HG02870 (cell line): ENCODE results near the gene ACACB.

Experiments
- ATAC-seq: cut with Tn5 transposase; IDR thresholded peaks from one replicate; pipeline ENCODE4 v1.9.1; 2021; ENCODE audit warnings: mild to moderate bottlenecking, moderate library complexity; ENCODE audit not compliant: unreplicated experiment

The ACACB gene

DNA sequence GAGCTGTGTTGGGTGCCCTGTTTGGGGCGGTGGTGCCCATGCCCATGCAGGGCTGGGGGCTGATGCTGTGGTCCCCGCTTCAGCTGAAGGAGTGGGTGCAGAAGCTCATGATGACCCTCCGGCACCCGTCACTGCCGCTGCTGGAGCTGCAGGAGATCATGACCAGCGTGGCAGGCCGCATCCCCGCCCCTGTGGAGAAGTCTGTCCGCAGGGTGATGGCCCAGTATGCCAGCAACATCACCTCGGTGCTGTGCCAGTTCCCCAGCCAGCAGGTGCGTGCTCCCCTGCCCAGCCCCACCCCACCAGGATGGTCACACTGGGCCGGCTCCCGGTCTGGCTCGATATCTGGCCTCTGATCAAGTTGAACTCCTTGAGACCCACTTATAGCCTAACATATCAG, 92.7 kb downstream of the ACACB start:
- ATAC-seq: no peak

DNA sequence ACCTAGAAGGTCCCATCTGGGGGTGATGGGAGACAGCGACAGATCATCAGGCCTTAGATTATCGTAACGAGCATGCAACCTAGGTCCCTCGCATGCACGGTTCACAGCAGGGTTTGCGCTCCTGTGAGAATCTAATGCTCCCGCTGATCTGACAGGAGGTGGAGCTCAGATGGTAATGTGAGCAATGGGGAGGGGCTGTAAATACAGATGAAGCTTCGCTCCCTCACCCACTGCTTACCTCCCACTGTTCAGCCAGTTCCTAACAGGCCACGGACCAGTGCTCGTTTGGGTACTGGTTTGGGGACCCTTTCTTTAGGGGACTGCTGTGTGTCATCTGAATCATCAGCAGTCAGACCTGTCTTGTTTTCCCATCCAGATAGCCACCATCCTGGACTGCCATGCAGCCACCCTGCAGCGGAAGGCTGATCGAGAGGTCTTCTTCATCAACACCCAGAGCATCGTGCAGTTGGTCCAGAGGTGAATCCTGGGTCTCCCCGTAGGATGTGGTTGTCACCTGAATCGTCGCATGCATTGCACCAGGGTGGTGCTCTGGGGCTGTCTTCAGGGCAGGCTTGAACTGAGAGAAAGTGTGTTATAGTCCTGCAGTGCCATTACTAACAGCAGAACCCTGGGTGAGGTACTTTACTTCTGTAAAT, 96.2 kb downstream of the ACACB start:
- no peak for ATAC-seq

DNA sequence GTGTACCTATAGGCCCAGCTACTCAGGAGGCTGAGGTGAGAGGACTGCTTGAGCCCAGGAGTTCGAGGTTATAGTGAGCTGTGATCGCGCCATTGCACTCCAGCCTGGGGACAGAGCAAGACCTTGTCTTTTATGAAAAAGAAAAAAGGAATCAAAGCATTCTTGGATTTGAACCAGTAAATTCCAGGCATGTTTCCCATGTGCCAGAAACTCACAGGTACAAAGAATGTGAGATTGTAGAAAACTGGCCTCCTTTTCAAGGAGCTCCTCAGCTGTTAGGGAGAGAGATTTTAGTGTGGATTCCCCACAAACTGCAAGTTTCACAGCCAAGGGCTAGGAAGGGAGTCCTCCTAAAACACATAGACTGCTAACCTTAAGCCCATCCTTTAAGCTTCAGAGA, 97.7 kb downstream of the ACACB start:
- ATAC-seq: no peak

DNA sequence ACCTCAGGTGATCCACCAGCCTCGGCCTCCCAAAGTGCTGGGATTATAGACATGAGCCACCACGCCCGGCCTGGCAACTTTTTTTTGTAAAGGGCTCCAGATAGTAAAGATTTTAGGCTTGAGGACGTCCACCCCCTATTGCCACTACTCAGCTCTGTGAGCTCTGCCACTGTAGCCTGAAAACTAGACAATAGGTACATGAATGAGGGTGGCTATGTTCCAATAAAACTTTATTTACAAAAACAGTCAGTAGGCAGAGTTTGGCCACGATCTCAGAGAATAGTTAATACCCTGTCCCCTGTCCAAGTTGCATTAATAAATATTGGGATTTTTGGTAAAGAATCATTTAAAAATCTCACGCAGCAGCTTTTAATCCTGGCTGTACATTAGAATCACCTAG, 102.6 kb downstream of the ACACB start:
- no peak for ATAC-seq

DNA sequence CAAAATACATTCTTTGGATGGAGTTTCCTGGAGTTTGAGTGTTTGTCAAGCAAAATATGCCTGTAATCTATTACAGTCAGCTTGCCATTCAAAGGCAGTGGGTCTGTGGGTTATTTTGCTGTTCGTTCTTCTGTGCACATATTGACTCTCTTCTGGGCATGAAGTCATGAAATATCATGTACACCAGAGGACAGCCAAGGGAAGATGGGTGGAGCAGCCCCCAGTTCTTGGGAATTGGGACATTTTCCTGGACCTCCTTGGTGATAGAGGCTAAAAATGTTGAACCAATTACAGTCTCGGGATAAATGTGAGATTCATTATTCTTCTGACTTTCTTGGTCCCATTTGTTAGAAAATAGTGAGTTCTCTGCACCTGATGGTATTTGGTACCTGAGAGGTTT, 103.6 kb downstream of the ACACB start:
- ATAC-seq: no peak

DNA sequence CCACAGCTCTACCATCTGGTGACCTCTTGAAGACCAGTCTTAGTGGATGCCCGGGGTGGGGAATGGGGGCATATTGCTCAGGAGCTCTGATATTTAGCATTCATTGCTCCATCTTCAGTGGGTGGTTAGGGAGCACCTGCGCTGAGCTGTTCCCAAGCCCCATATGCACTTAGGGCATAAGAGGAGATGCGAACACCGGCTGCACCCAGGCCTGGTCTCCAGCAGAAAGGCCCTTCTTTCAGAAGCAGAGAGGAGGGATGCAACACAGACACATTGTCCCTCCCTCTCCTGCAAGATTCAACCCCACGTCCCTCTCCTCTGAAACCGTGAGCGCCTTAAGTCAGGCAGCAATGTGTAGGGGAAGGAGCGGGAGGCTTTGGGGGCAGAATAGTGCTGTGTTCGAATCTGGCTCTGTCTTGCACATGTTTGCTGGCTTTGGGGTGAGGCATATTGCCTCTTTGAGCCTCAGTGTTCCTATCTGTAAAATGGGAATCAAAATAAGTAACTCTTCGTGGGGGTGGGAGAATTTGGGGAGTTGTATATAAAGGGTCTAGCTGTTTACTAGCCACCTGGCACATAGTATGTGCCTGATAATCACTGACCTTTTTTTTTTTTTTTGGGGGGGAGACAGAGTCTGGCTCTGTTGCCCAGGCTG, 105.0 kb downstream of the ACACB start:
- ATAC-seq: no peak

DNA sequence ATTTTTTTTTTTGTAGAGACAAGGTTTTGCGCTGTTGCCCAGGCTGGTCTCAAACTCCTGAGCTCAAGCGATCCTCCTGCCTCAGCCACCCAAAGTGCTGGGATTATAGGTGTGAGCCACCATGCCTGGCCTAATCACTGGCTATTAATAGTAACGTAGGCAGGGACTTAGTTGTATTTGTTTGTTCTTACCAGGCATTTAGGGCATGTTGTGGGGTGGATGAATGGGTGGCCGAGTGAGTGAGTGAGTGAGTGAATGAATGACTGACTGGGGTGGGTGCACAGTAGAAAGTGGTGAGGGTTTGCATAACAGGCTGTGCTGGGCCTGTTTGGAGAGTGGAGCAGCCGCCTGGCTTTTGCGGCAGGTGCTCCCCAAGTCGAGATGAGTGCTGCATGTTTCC, 105.7 kb downstream of the ACACB start:
- no peak for ATAC-seq

DNA sequence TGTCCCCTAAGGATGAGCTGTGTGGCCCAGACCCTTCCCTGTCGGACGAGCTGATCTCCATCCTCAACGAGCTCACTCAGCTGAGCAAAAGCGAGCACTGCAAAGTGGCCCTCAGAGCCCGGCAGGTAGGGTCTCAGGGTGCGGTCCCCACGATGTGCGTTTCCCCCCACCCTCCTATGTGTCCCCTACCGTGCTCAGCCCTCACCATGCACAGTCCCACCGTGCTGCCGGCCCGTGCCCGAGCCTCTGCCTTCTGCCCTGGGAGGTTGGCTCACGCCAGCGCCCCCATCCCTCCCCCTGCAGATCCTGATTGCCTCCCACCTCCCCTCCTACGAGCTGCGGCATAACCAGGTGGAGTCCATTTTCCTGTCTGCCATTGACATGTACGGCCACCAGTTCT, 106.1 kb downstream of the ACACB start:
- ATAC-seq: no peak

DNA sequence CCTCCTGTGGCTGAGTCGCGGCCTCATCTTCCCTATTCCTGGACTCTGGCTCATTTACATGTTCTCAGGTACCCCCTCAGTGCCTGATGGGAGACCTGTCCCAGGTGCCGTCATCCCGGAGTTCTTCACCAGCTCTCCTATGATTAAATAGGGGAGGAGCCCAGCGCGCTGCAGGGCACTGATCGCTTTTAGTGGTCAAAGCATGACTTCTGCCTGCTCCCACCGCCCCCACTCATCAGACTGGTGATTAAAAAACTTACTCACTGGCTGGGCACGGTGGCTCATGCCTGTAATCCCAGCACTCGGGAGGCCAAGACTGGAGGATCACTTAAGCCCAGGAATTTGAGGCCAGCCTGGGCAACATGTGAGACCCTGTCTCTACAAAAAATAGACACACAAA, 106.8 kb downstream of the ACACB start:
- ATAC-seq: no peak

DNA sequence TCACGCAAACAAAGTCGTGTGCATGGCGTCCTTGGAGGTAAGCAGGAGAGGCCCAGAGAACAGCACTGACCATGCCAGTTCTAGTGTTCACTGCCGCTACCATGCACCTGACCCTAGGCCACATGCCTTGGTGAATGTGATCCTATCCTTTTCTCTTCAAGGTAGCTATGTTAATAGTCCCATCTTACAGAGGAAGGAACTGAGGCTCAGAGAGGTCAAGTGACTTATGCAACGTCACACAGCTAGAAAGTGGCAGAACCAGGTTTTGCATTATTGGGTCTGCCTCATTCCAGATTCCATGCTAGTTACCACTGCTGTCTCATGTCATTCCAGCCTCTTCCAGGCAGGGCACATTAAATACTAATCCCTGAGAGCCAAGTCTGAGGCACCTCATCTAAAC, 107.5 kb downstream of the ACACB start:
- no peak for ATAC-seq

DNA sequence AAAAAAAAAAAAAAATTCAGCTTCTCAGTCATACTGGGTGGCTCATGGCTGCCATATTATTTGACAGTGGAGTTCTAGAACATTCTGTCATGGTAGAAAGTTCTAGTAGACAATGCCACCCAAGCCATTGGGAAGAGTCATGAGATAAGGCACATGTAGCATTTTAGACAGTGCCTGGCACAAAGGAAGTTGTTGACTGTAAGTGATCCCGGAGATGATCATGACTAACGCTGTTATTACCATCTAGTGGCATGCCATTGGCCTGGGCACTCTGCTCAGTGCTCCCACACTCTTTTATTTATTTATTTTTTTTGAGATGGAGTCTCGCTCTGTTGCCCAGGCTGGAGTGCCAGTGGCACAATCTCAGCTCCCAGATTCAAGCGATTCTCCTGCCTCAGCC, 112.3 kb downstream of the ACACB start:
- no peak for ATAC-seq

DNA sequence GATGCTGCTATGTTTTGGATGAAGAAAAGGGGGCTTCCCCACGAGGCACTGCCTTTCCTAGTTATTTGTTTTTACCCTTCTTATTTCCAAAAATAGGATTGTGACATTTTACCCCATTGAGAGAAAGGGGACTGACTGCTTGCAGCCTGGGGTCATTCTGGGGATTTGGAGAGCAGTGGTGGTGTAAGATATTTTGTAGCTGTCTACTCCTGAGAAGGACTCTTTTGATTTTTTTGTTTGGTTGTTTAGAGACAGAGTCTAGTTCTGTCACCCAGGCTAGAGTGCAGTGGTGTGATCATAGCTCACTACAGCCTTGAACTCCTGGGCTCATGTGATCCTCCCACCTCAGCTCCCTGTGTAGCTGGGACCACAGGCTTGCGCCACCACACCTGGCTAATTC, 113.8 kb downstream of the ACACB start:
- no peak for ATAC-seq

DNA sequence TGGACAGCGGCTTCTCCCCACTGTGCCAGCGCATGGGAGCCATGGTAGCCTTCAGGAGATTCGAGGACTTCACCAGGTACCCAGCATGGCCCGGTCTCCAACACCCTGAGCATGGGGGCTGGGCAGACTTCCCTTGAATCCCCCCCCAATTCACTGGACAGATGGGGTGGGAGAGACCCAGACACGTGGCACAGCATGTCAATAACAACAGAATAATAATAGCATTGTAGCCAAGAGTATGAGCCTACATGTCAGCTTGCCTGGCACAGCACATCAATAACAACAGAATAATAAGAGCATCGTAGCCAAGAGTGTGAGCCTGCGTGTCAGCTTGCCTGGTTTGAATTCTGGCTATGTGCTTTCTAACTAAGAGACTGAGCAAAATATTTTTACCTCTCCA, 116.3 kb downstream of the ACACB start:
- ATAC-seq: no peak

DNA sequence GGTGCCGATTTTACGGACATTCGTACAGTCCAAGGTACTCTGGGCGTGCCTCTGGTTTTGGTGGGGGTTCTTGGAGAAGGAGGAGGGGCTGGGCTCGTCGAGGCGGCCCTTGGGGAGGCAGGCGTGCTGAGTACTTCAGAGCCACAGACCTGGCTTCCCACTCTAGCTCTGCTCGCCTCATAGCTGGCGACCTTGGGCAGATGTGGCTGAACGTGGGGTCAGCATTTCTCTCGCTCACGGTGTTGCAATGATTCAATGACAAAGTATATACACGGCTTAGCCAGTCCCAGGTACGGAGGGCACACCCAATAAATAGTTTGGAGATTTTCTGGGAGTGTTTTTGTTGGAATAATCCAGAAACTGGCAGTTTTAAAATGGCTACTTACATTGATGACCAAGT, 117.6 kb downstream of the ACACB start:
- no peak for ATAC-seq

DNA sequence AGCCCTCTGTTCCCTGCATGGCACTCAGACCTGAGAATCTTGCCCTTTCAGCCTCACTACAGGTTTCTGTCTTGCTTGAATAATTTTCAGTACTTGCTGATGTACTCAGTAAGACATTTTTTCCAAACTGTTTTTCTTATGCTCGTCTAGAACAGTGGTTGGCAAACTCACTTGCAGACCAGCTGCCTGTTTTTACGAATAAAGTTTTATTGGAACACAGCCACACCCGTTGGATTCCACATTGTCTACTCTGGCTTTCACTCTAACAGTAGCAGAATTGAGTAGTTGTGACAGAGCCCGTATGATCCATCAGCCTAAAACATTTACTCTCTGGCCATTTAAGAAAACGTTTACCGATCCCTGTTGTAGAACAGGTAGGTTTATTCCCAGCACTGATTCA, 119.9 kb downstream of the ACACB start:
- no peak for ATAC-seq

DNA sequence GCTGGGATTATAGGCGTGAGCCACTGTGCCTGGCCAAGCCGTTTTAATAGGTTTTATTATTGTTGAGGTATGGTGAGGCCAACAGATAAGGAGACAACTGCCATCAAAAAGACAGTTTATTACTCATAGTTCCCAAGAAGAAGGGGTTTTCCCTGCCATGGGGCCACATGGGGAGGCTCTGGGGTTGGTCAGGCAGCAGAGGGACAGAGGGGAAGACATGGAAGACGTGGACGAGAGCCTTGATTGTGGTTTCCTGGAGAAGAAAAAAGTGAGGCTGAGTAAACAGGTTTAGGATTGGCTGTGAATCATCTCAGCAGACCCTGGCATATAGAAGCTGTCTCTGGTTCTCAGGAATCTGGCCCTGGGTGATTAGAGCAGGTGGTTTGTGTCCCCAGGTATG, 122.8 kb downstream of the ACACB start:
- ATAC-seq: no peak

DNA sequence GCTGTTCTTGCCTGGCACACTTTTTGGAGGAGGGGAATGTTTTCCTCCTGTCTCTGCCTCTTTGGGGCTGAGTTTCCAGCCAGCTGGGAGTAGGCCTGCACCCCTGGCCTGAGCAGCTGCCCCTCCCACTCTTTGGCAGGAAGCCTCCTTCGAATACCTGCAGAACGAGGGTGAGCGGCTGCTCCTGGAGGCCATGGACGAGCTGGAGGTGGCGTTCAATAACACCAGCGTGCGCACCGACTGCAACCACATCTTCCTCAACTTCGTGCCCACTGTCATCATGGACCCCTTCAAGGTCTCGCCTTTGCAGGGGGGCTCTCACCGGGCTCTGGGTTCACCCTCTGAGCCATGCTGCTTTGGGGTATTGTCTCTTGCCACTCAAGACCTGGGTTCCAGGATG, 123.3 kb downstream of the ACACB start:
- ATAC-seq: no peak

DNA sequence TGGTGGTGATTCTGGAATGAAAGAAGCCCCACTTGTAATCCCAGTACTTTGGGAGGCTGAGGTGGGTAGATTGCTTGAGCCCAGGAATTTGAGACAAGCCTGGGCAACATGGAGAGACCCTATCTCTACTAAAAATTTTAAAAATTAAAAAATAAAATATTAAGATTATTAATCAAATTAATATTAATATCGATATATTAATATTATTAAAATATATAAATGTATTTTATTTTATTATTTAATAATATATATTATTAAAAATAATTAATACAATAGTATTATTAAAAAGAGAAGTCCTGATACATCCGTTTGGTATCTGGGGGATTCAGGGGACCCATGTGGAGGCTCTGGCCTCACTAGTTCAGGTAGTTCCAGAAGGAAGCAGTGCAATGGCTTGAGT, 124.0 kb downstream of the ACACB start:
- ATAC-seq: no peak

DNA sequence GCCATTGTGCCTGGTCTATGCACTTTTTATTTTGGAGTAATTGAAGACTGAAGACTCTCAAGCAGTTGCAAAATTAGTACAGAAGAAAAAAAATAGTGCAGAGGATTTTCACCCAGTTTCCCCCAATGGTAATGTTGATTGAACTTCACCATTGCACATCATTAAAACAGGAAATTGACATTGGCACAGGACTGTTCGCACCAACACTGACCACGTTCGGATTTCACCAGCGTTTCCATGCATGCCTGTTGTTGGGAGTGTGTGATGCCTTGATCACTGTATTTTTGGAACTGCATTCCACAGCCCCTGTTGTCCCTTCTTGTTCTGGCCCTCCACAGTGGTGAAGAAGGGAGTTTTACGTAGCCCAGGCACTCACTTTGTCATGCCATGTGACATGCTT, 125.5 kb downstream of the ACACB start:
- ATAC-seq: no peak

DNA sequence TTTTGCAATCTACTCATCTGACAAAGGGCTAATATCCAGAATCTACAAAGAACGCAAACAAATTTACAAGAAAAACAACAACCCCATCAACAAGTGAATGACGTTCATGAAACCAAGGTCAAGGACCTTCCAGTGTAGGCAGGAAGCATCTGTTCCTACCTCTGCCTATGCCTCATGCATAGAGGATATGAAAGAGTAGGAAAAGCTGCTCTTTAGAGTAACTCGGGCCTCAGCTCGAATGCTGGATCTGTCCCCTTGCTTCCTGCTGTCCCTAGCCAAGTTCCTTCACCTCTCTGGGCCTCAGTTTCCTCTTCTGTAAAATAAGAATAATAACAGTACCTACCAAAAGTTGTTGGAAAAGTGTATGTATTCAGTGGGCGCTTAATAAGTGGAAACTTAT, 127.7 kb downstream of the ACACB start:
- no peak for ATAC-seq

DNA sequence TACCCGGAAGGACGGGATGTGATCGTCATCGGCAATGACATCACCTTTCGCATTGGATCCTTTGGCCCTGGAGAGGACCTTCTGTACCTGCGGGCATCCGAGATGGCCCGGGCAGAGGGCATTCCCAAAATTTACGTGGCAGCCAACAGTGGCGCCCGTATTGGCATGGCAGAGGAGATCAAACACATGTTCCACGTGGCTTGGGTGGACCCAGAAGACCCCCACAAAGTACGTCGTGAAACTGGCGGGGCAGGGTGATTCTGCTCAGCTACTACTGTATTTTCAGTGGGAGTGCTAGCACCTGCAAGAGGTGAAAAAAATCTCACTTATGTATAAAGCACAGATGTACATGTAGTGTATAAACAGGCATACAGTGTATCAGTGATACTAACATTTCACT, 129.8 kb downstream of the ACACB start:
- no peak for ATAC-seq

DNA sequence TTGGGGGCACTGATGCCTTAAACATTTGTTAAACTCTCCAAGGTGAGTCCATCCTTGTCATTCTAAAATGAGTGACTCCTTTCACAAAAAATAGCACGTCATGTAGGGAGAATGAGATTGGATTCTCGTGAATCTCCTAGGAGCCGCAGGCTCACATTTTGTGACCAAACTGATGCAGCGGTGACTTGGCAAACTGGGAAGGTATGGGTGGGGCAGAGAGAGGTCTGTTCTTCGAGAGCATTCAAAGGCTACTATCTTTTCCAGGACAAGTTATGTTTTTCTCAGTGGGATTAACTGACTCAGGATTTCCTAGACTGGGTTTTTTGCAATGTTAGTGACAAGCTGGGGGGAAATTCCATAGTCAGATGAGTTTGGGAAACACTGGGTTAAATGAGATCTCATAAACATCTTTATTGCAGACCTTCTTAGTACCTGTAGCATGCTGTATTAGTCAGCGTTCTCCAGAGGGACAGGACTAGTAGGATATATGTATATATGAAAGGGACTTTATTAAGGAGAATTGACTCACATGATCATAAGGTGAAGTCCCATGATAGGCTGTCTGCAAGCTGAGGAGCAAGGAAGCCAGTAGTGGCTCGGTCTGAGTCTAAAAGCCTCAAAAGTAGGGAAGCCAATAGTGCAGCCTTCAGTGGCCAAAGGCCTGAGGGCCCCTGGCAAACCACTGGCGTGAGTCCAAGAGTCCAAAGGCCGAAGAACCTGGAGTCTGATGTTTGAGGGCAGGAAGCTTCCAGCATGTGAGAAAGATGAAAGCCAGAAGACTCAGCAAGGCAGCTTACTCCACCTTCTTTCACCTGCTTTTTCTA, 131.7 kb downstream of the ACACB start:
- no peak for ATAC-seq
